ENCODE measurements around the gene RALGPS1. TPM values are rescaled to one million over a fixed set of nuclear protein-coding genes. Genes with fewer than 3 reads are reported as not detected.

Gene RALGPS1
- total RNA-seq, 1 experiment from 2014 or later = 8.2 TPM

GRCh38 chr9:127159949-127160610, 245.5 kb downstream of the RALGPS1 start:
- no peak overlapping the region for H3K27ac ChIP-seq (ENCODE audit: low read length)
- H3K79me2 ChIP-seq (ENCODE audit: low read length) = no peaks in the 10 kb centered on the region
- H3K9me3 ChIP-seq (ENCODE audit: low read length) = no peaks in the 10 kb centered on the region
- no peak overlapping the region for H3K4me2 ChIP-seq (ENCODE audit: low read depth, low read length, poor library complexity, severe bottlenecking)
- H3K4me3 ChIP-seq (ENCODE audit: low read length) = no peak overlapping the region
- H3K9me2 ChIP-seq (replicated peaks; ENCODE audit: insufficient read depth, low read length) = no peaks in the 10 kb centered on the region
- H2AFZ ChIP-seq (ENCODE audit: low read length) = no peak overlapping the region
- no peaks in the 10 kb centered on the region for H3K27me3 ChIP-seq (ENCODE audit: low read length)
- H3K36me3 ChIP-seq (ENCODE audit: insufficient read depth, low read length) = no peaks in the 10 kb centered on the region
- H4K20me1 ChIP-seq (ENCODE audit: insufficient read depth, low read depth, low read length) = peaks cover 7% of the 10 kb centered on the region; the same call in 1 of the 2 replicates
- no peak for DNase-seq
- H3K9ac ChIP-seq (ENCODE audit: low read length) = no peak overlapping the region
- H3K4me1 ChIP-seq (ENCODE audit: low read length) = peaks cover 2% of the 10 kb centered on the region

DNA sequence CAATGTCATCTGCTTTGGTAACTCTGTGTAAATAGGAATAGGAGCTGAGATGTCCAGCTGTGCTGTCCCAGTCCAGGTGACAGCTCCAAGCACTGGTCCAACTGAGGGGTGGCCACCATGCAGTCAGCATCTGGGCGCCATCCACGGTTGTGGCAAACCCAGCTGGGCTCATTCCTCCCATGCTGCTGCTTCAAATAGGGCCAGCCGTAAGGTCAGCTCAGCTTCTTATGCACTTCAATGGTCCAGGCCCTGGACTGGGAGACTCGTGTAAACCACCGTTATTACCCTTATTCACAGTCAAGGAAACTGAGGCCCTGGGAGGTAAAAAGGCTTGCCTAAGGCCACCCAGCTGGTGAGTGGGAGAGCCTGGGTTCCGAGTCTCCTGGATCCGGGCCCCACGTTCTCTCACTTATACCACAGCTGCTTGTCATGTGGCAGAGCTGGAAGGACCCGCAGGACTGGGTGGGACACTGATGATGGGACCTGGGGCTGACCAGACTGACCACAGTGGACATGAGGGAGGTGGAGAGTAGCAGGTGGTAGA, 246.6 kb downstream of the RALGPS1 start:
- Histone ChIP-seq H4K20me1 (ENCODE audit: insufficient read depth, low read depth, low read length) (peaks cover 3% of the 10 kb centered on the region; the same call in 1 of the 2 replicates), H3K4me3 (ENCODE audit: low read length) (no peak overlapping the region), H2AFZ (ENCODE audit: low read length) (no peak overlapping the region), H3K4me2 (ENCODE audit: low read depth, low read length, poor library complexity, severe bottlenecking) (no peak overlapping the region), H3K27ac (ENCODE audit: low read length) (no peak overlapping the region), H3K9ac (ENCODE audit: low read length) (no peak overlapping the region), H3K36me3 (ENCODE audit: insufficient read depth, low read length) (no peaks in the 10 kb centered on the region), H3K4me1 (ENCODE audit: low read length) (peaks cover 13% of the 10 kb centered on the region), H3K27me3 (ENCODE audit: low read length) (no peaks in the 10 kb centered on the region), H3K9me3 (ENCODE audit: low read length) (no peaks in the 10 kb centered on the region), H3K9me2 (replicated peaks; ENCODE audit: insufficient read depth, low read length) (no peaks in the 10 kb centered on the region), H3K79me2 (ENCODE audit: low read length) (no peaks in the 10 kb centered on the region)
- DNase-seq = no peak

DNA sequence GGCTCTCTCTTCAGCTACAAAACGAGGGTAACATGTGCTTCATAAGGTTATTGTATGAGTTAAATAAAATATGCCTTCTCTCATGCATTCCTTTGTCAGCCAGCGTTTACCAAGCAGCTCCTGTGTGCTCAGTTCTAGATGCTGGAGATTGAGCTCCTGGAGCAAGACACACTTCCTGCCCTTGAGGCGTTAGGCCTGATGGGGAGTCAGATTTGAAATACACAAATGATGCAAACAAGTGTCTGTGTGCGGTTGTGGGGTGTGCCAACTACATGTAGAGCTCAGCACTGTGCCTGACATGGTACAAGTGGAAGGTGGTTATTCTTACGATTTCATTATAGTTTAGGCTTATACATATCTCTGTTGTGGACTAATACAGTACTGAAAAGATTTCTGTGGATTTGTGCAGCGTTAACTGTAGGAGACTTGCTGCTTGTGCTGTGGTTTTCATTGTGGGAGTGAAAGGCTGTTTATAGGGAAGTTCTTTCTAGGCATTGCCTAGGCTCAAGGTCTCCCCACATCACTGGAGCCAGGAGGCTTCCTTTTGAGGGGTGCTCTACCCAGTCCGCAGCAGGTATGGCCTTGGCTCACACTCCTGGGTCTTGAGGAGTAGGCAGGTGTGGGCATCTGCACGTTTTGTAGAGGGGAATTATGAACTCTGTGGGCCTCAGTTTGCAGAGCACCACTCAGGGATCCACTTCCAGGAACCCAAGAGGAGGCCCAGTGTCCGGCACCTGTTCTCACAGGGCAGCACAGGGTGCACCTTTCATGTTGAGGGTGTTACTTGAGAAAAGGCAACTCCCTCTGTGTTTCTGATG, 247.7 kb downstream of the RALGPS1 start:
- no peaks in the 10 kb centered on the region for H3K36me3 ChIP-seq (ENCODE audit: insufficient read depth, low read length)
- DNase-seq = no peak
- H3K4me2 ChIP-seq (ENCODE audit: low read depth, low read length, poor library complexity, severe bottlenecking) = no peak overlapping the region
- H2AFZ ChIP-seq (ENCODE audit: low read length) = no peak overlapping the region
- H3K79me2 ChIP-seq (ENCODE audit: low read length) = no peaks in the 10 kb centered on the region
- peaks cover 24% of the 10 kb centered on the region for H3K4me1 ChIP-seq (ENCODE audit: low read length)
- no peaks in the 10 kb centered on the region for H3K27me3 ChIP-seq (ENCODE audit: low read length)
- no peak overlapping the region for H3K27ac ChIP-seq (ENCODE audit: low read length)
- H3K9ac ChIP-seq (ENCODE audit: low read length) = no peak overlapping the region
- no peak overlapping the region for H3K4me3 ChIP-seq (ENCODE audit: low read length)
- H3K9me2 ChIP-seq (replicated peaks; ENCODE audit: insufficient read depth, low read length) = no peaks in the 10 kb centered on the region
- H3K9me3 ChIP-seq (ENCODE audit: low read length) = no peaks in the 10 kb centered on the region
- H4K20me1 ChIP-seq (ENCODE audit: insufficient read depth, low read depth, low read length) = peaks cover 5% of the 10 kb centered on the region; the same call in 1 of the 2 replicates

GRCh38 chr9:127162864-127163365, 248.3 kb downstream of the RALGPS1 start:
- Histone ChIP-seq H3K9me2 (replicated peaks; ENCODE audit: insufficient read depth, low read length) (no peaks in the 10 kb centered on the region), H3K4me1 (ENCODE audit: low read length) (peaks cover 29% of the 10 kb centered on the region), H3K36me3 (ENCODE audit: insufficient read depth, low read length) (no peaks in the 10 kb centered on the region), H3K9ac (ENCODE audit: low read length) (no peak overlapping the region), H3K4me2 (ENCODE audit: low read depth, low read length, poor library complexity, severe bottlenecking) (no peak overlapping the region), H2AFZ (ENCODE audit: low read length) (no peak overlapping the region), H3K9me3 (ENCODE audit: low read length) (no peaks in the 10 kb centered on the region), H3K79me2 (ENCODE audit: low read length) (no peaks in the 10 kb centered on the region), H4K20me1 (ENCODE audit: insufficient read depth, low read depth, low read length) (peaks cover 12% of the 10 kb centered on the region; the same call in 1 of the 2 replicates), H3K27me3 (ENCODE audit: low read length) (no peaks in the 10 kb centered on the region), H3K27ac (ENCODE audit: low read length) (no peak overlapping the region), H3K4me3 (ENCODE audit: low read length) (no peak overlapping the region)
- no peak for DNase-seq

DNA sequence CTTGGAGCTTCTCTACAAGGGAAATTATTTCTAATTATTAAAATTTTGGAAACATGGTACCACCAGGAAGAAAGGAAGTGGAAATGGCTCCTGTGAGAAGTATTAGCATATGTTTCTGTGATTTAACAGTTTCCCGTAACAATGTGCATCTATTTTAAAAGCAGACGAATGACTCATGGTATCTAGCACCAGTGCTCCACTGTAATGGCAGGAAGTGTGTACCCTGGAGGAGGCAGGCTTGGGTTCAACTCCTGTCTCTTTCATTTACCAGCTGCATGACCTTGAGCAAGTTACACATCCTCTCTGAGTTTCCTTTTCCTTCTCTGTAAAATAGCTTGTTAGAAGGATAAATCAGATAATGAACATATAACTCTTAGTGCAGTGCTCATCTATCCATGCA, 248.8 kb downstream of the RALGPS1 start:
- no peak overlapping the region for H3K9ac ChIP-seq (ENCODE audit: low read length)
- H3K36me3 ChIP-seq (ENCODE audit: insufficient read depth, low read length) = no peaks in the 10 kb centered on the region
- H3K79me2 ChIP-seq (ENCODE audit: low read length) = no peaks in the 10 kb centered on the region
- DNase-seq = no peak
- H2AFZ ChIP-seq (ENCODE audit: low read length) = no peak overlapping the region
- H3K27me3 ChIP-seq (ENCODE audit: low read length) = no peaks in the 10 kb centered on the region
- H4K20me1 ChIP-seq (ENCODE audit: insufficient read depth, low read depth, low read length) = peaks cover 13% of the 10 kb centered on the region; the same call in 1 of the 2 replicates
- H3K4me2 ChIP-seq (ENCODE audit: low read depth, low read length, poor library complexity, severe bottlenecking) = no peak overlapping the region
- no peaks in the 10 kb centered on the region for H3K9me3 ChIP-seq (ENCODE audit: low read length)
- H3K27ac ChIP-seq (ENCODE audit: low read length) = no peak overlapping the region
- H3K4me3 ChIP-seq (ENCODE audit: low read length) = no peak overlapping the region
- peaks cover 29% of the 10 kb centered on the region for H3K4me1 ChIP-seq (ENCODE audit: low read length)
- H3K9me2 ChIP-seq (replicated peaks; ENCODE audit: insufficient read depth, low read length) = no peaks in the 10 kb centered on the region

- Histone ChIP-seq H3K4me3 (ENCODE audit: low read length) (no peak overlapping the region), H3K4me2 (ENCODE audit: low read depth, low read length, poor library complexity, severe bottlenecking) (peak overlapping the region; percentile 46), H3K9ac (ENCODE audit: low read length) (no peak overlapping the region), H4K20me1 (ENCODE audit: insufficient read depth, low read depth, low read length) (peaks cover 13% of the 10 kb centered on the region; the same call in 1 of the 2 replicates), H2AFZ (ENCODE audit: low read length) (no peak overlapping the region), H3K9me3 (ENCODE audit: low read length) (no peaks in the 10 kb centered on the region), H3K4me1 (ENCODE audit: low read length) (peaks cover 29% of the 10 kb centered on the region), H3K27me3 (ENCODE audit: low read length) (no peaks in the 10 kb centered on the region), H3K9me2 (replicated peaks; ENCODE audit: insufficient read depth, low read length) (no peaks in the 10 kb centered on the region), H3K79me2 (ENCODE audit: low read length) (no peaks in the 10 kb centered on the region), H3K36me3 (ENCODE audit: insufficient read depth, low read length) (no peaks in the 10 kb centered on the region), H3K27ac (ENCODE audit: low read length) (no peak overlapping the region)
- DNase-seq = no peak
These were observed 250.5 kb downstream of the RALGPS1 start for GRCh38 chr9:127165116-127165515.

DNA sequence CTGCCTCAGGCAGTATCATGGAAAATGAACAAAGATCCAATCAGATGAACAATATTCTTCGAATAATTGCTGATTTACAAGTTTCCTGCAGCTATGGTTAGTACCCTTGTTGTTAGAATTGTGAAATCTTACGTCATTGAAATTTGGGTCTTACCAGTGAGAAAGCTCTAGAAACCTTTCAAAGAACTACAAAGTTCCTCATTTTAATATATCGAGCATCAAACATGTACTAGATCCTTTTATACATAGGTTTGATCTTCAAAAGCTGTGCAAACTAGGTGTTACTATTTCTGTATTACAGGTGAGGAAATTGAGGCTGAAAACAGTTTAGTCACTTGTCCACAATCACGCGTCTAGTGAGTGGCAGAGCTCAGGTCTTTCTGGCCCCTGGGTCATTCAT, 251.5 kb downstream of the RALGPS1 start:
- Histone ChIP-seq H3K9ac (ENCODE audit: low read length) (no peak overlapping the region), H4K20me1 (ENCODE audit: insufficient read depth, low read depth, low read length) (peaks cover 18% of the 10 kb centered on the region; the same call in 1 of the 2 replicates), H3K9me2 (replicated peaks; ENCODE audit: insufficient read depth, low read length) (no peaks in the 10 kb centered on the region), H2AFZ (ENCODE audit: low read length) (no peak overlapping the region), H3K27me3 (ENCODE audit: low read length) (no peaks in the 10 kb centered on the region), H3K4me3 (ENCODE audit: low read length) (0 out of 2 replicates have a peak overlapping the region, but pooled peaks have one; percentile 4), H3K4me1 (ENCODE audit: low read length) (peaks cover 33% of the 10 kb centered on the region), H3K9me3 (ENCODE audit: low read length) (no peaks in the 10 kb centered on the region), H3K36me3 (ENCODE audit: insufficient read depth, low read length) (no peaks in the 10 kb centered on the region), H3K4me2 (ENCODE audit: low read depth, low read length, poor library complexity, severe bottlenecking) (peak overlapping the region; percentile 46), H3K79me2 (ENCODE audit: low read length) (no peaks in the 10 kb centered on the region), H3K27ac (ENCODE audit: low read length) (peak overlapping the region; percentile 49)
- peak; percentile 74 for DNase-seq
